ENCODE measurements around the gene ANO9.

Gene ANO9

DNA sequence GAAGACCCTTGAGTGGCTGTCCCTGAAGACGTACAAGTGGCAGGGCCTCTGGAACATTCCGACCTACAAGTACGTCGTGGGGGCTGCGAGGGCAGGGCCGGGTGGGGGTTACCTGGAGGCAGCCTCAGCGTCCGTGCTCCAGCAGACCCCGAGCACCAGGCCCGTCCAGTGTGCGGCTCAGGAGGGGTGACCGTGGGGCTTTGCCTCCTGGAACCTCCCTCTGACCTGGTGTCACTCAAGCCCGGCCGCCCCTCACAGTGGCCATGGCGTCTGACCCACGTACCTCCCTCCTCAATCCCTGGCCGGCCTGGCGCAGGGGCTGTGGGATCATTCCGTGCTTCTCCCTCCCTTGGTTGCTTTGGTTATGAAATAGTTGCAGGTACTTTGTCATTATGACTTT lies 46.8 kb upstream of the ANO9 start:
- no peak for DNase-seq (ENCODE audit: low read depth)
- H3K4me3 ChIP-seq (ENCODE audit: low read length) = no peak overlapping the region
- no peak for TF ChIP-seq CTCF (conservative IDR thresholded peaks at IDR 0.05; ENCODE audit: low read depth, low read length)

DNA sequence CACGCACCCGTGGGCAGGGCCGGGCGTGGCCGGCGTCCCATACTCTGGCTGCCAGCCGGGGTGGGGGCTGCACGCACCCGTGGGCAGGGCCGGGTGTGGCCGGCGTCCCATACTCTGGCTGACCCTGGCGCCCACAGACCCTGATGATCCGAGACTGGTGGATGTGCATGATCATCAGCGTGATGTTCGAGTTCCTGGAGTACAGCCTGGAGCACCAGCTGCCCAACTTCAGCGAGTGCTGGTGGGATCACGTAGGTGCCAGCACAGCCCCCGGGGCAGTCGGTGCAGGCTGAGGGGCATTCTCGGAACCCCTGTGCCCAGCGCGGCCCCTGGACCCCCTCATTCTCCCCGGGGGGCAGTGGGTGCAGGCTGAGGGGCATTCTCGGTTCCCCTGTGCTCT lies 46.3 kb upstream of the ANO9 start:
- no peak overlapping the region for H3K4me3 ChIP-seq (ENCODE audit: low read length)
- no peak for TF ChIP-seq CTCF (conservative IDR thresholded peaks at IDR 0.05; ENCODE audit: low read depth, low read length)
- no peak for DNase-seq (ENCODE audit: low read depth)

DNA sequence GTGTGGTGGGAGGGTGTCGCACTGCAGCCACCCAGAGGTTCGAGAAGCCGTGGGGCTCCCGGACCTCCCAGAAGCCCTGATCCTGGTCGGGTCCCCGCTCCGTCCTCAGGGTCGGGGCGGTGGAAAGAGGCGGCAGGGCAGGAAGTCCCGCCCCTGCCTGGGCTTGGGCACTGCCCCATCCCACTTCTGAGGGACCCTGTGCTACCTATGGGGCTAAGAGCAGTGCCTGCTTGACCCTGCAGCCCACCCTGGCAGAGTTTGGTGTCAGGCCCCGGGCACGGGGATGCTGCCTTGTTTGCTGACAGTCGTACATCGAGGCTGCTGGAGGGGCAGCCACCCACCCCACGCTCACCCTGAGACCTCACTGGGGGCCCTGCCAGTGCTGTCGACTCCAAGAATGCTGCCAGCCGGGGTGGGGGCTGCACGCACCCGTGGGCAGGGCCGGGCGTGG lies 45.8 kb upstream of the ANO9 start:
- DNase-seq (ENCODE audit: low read depth) = no peak
- no peak overlapping the region for H3K4me3 ChIP-seq (ENCODE audit: low read length)
- no peak for TF ChIP-seq CTCF (conservative IDR thresholded peaks at IDR 0.05; ENCODE audit: low read depth, low read length)

DNA sequence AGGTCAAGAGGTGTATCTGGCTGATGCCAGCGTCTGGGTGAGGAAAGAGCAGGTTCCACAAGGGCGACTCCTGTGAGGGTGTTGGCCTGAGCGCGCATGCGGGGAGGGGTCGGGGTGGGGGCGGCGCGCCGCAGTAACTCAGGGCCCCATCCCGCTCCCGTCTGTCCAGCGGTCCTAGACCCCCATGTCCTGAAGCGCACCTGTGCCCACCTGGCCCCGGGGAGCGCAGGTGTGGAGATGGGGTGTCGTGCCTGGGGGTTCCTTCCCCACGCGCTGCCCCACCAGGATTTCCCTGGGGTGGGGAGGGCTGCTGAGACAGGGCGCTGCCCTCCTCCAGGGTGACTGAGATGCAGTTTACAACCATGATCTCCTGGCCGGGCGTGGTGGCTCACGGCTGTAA lies 44.4 kb upstream of the ANO9 start:
- no peak overlapping the region for H3K4me3 ChIP-seq (ENCODE audit: low read length)
- no peak for DNase-seq (ENCODE audit: low read depth)
- TF ChIP-seq CTCF (conservative IDR thresholded peaks at IDR 0.05; ENCODE audit: low read depth, low read length) = no peak

GRCh38 chr11:484616-485015 lies 42.8 kb upstream of the ANO9 start:
- TF ChIP-seq CTCF (conservative IDR thresholded peaks at IDR 0.05; ENCODE audit: low read depth, low read length) = no peak
- H3K4me3 ChIP-seq (ENCODE audit: low read length) = no peak overlapping the region
- no peak for DNase-seq (ENCODE audit: low read depth)

DNA sequence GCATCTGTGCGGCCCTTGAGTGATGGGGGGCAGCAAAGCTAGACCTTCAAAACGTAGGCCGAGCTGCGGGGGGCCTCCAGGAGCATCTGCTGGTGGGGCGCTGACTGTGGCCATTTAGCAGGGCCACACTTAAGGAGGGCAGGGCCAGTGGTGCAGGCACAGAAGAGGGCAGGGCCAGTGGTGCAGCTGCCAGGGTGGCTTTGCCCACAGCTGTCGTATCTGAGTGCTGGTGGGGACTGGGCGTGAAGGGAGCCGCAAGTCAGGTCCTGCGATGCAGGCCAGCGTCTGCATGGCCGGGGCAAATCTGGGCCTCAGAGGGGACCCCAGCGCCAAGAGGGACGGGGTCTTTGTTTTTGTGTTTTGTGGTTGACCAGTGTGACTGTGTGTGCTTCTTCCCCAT lies 37.5 kb upstream of the ANO9 start:
- no peak for TF ChIP-seq CTCF (conservative IDR thresholded peaks at IDR 0.05; ENCODE audit: low read depth, low read length)

DNA sequence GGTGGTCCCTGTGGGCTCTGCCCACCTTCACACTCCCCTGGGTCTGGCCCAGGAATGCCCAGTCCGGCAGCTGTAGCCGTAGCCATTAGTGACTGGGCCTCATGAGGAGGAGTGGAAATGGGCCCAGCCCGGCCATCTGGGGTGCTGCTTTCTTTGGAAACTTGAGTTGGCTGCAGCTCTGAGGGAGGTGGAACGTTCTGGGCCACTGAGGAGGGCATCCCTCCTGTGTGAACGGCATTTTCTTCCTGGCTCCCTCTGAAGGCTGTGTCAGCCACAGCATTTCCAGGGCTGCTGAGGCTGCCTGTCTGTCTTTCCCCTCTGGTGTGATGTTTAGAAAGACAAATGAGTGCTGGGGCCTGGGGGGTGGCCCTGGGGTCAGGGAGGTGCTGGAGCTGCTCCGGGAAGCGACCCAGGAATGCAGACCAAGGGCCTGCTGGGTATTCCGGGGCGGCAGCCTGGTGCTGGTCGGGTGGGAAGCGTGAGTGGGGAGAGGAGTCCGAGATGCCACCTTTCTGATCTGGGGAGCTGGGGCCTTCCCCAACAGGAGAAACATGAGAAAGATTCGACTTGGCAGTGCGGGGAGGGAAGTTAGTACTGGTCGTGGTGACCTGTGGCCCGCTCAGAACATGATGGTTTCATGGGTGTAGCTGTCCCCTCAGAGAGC lies 35.4 kb upstream of the ANO9 start:
- no peak for DNase-seq (ENCODE audit: low read depth)
- no peak overlapping the region for H3K4me3 ChIP-seq (ENCODE audit: low read length)
- no peak for TF ChIP-seq CTCF (conservative IDR thresholded peaks at IDR 0.05; ENCODE audit: low read depth, low read length)

More for the DNA sequence above, 37.5 kb upstream of the ANO9 start:
- DNase-seq (ENCODE audit: low read depth) = no peak
- H3K4me3 ChIP-seq (ENCODE audit: low read length) = no peak overlapping the region

All from retinal pigment epithelial cell (primary cell).